GM21528 (cell line): ENCODE measurements around the gene PHLDA2.

Source experiments
- ATAC-seq: cut with Tn5 transposase; IDR thresholded peaks from one replicate; pipeline ENCODE4 v1.9.1; 2021; ENCODE audit warnings: mild to moderate bottlenecking, moderate library complexity; ENCODE audit not compliant: unreplicated experiment, low FRiP score

PHLDA2 gene

GRCh38 chr11:2928605-2929530 lies at the start of gene PHLDA2:
Gene PHLDA2, minus strand, starts transcription at chr11:2929420. Its CDS starts 56 bp downstream, at chr11:2929364.
- ATAC-seq, result no peak

GRCh38 chr11:2977113-2977512 lies 47.9 kb upstream of the PHLDA2 start:
- no peak for ATAC-seq

GRCh38 chr11:2976294-2977063 lies 47.3 kb upstream of the PHLDA2 start:
- no peak for ATAC-seq

- ATAC-seq, result no peak
Observed at GRCh38 chr11:2975594-2975993, 46.4 kb upstream of the PHLDA2 start.

GRCh38 chr11:2974272-2974671 lies 45.1 kb upstream of the PHLDA2 start:
- ATAC-seq, result no peak

GRCh38 chr11:2968341-2968900 lies 39.2 kb upstream of the PHLDA2 start:
- no peak for ATAC-seq

- no peak for ATAC-seq
Observed at GRCh38 chr11:2964782-2965181, 35.6 kb upstream of the PHLDA2 start.

- no peak for ATAC-seq
Observed at GRCh38 chr11:2963761-2964160, 34.5 kb upstream of the PHLDA2 start.

GRCh38 chr11:2963112-2963754 lies 34.0 kb upstream of the PHLDA2 start:
- ATAC-seq, result no peak

GRCh38 chr11:2961080-2961479 lies 31.9 kb upstream of the PHLDA2 start:
- no peak for ATAC-seq

- ATAC-seq, result no peak
Observed at GRCh38 chr11:2960139-2960538, 30.9 kb upstream of the PHLDA2 start.

- ATAC-seq, result no peak
Observed at GRCh38 chr11:2958251-2958650, 29.0 kb upstream of the PHLDA2 start.

- ATAC-seq, result no peak
Observed at GRCh38 chr11:2955906-2956476, 26.8 kb upstream of the PHLDA2 start.

- no peak for ATAC-seq
Observed at GRCh38 chr11:2954263-2954662, 25.0 kb upstream of the PHLDA2 start.

- no peak for ATAC-seq
Observed at GRCh38 chr11:2952290-2952689, 23.1 kb upstream of the PHLDA2 start.

GRCh38 chr11:2951231-2952110 lies 22.3 kb upstream of the PHLDA2 start:
- ATAC-seq, result no peak

GRCh38 chr11:2950825-2951224 lies 21.6 kb upstream of the PHLDA2 start:
- ATAC-seq, result no peak

- no peak for ATAC-seq
Observed at GRCh38 chr11:2949920-2950319, 20.7 kb upstream of the PHLDA2 start.

GRCh38 chr11:2947744-2948143 lies 18.5 kb upstream of the PHLDA2 start:
- ATAC-seq, result no peak
